Astrocyte of the hippocampus (primary cell): ENCODE results near the gene PPP1R37.
"Not testable (repeated sequence)": the region's sequence is repeated elsewhere in the genome, so short reads cannot be mapped to it uniquely, and the experiment has no call there.

ENCODE experiments used
- DNase-seq: peaks from one replicate; pipeline ENCODE4 v3.0.0; 2011; ENCODE audit warnings: low read depth, low spot score

PPP1R37 gene

DNA sequence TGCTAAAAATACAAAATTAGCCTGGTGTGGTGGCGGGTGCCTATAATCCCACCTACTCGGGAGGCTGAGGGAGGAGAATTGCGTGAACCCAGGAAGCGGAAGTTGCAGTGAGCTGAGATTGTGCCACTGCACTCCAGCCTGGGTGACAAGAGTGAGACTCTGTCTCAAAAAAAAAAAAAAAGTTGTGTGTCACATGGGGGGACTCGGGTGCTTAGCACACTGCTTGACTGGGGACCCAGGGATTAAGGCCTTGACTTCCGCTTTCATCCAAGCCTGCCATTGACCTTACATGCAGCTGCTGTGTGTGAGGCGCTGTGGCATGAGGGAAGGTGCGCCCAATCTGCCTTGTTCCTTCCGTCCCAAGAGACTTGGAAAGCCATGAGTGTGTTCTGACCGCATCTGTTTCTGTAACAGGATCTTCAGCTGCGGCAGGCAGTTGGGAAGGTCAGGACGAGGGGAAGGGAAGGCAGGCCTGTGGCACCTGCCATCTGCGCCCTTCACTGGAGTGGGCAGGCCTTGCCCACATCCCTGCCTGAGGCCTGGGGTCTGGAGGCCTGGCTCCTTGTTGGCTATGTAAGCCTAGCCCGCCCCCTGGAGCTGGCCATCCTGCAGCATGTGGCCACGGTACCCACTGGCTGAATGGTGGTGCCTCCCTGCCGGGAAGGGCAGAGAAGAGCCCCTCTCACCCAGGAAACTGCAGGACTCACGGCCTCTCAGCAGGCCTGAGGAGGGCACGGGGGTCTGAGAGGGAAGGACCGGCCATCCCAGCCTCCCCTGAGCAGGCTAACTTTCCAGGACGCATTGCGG, 23.0 kb downstream of the PPP1R37 start:
- no peak for DNase-seq

- peak; percentile 48 for DNase-seq
Observed at GRCh38 chr19:45117167-45117594, 24.2 kb downstream of the PPP1R37 start.

DNA sequence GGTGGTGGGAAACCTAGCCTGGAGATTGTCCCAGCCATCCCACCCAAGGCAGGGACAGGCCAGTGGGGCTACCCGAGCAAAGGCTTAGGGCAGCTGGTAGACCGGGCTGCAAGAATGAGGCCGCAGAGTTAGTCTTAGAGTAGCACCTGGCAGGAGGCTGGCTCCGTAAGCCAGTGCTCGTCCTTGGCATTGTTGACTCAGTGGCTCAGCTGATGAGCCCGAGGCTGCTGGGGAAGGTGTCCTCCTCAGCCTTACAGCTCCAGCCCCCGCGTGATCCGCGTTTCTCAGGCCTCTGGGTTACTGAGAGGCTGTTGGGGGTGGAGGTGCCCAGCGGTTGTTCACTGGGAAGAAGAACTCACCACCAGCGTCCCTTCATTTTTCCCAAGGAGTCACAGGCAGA, 24.7 kb downstream of the PPP1R37 start:
- no peak for DNase-seq

DNA sequence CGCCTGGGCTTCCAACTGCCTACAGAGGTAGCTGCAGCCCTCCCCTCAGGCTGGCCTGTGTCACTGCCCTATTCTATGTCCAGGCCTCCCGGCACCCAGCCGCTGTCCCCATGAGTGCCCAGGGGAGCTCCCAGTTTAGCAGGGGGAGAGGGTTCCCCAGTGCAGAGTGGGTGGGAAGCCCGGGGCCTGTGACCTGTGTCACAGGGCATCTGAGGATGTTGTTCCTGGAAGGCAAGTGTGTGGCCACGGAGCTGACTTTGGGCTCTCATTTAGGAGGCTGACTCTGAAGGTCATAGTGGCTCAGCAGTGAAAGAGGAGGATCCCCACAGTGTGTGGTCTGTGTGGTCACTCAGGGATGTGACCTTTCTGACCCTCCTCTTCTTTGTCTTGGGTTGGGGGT, 25.1 kb downstream of the PPP1R37 start:
- no peak for DNase-seq

DNA sequence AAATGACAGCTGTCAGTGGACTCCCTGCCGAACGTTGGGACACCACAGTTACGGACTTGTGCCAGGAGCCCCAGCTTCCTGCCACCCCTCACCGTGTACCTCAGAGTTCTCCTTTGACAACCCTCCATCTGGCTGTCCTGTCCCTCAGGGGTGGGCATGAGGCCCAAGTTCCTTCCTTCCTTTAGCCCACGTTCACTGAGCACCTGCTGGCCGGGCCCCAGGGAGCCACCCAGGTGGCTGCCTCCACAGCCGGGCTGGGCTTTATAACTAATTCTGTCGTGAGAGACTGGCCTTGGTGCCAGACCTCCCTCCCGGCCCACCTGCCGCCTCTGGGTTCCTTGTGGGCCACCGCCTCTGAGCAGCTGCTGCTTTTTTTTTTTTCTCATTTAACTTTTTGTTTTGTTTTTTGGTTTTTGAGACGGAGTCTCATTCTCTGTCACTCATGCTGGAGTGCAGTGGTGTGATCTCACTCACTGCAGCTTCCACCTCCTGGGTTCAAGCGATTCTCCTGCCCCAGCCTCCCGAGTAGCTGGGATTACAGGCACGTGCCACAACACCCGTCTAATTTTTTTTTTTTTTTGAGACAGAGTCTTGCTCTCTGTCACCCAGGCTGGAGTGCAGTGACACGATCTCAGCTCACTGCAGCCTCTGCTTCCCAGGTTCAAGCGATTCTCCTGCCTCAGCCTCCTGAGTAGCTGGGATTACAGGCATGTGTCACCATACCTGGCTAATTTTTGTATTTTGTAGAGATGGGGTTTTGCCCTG, 25.8 kb downstream of the PPP1R37 start:
- not testable (repeated sequence) for DNase-seq

DNA sequence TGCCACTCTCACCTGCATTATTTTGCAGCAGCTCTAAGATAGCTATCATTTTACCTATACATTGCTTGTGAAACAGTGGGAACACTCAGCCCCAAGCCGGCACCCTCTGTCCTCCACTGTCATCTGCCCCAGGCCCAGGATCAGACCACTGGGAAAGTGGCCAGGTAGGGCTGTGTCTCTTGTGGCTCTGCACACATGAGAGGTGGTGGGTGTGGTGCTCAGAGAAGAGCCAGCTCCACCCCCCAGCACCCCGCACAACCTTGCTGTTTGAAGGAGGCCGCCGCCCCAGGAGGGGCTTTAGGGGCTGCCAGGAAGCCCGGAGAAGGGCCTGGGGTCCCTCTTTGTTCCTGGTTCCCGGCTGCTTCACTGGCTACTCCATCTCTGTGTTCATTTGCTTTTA, 26.6 kb downstream of the PPP1R37 start:
- no peak for DNase-seq

DNA sequence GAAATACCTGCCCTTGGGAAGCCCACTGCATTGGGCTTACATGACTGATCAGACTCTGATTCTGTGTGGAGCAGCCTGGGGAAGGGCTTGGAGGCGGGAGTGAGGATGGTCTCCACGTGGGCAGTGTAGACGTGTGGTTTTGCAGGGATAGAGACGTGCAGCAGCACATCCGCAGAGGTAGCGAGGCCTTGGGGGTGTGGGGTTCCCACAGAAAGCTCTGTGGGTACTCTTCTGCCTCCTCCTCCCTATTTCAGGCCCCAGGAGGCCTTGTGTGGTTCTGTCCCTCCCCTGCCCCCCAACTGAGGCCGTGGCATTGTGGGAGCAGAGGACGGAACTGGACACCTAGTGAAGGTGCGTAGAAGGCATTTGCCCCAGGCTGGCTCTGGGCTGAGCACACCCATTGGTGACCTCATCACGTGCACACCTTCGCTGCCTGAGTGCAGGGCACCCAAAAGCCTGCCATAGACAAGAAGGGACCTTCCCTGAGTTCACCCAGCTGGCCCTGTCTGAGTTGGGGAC, 28.9 kb downstream of the PPP1R37 start:
- no peak for DNase-seq

GRCh38 chr19:45122832-45123231, 29.9 kb downstream of the PPP1R37 start:
- DNase-seq: no peak

- peak; percentile 23 for DNase-seq
Observed at GRCh38 chr19:45123440-45123850, 30.5 kb downstream of the PPP1R37 start.

- no peak for DNase-seq
Observed at GRCh38 chr19:45124021-45124420, 31.0 kb downstream of the PPP1R37 start.

DNA sequence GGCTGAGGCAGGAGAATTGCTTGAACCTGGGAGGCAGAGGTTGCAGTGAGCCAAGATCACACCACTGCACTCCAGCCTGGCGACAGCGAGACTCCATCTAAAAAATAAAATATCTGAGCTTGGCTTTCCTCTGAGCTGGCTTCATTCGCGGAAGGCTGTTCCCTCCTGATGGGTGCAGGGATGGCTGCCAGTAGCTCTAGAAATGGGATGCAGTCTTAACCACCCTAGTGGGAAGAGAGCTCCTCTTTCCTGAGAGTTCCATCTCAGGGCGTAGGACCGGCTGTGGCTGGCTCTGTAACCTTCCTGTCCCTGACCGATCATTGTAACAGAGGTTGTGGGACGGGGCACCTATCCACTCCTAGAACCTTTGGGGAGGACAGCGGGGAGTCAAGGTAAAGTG, 32.4 kb downstream of the PPP1R37 start:
- DNase-seq: no peak

GRCh38 chr19:45125975-45126493, 33.1 kb downstream of the PPP1R37 start:
- DNase-seq: peak; percentile 64

GRCh38 chr19:45126654-45127053, 33.7 kb downstream of the PPP1R37 start:
- no peak for DNase-seq

DNA sequence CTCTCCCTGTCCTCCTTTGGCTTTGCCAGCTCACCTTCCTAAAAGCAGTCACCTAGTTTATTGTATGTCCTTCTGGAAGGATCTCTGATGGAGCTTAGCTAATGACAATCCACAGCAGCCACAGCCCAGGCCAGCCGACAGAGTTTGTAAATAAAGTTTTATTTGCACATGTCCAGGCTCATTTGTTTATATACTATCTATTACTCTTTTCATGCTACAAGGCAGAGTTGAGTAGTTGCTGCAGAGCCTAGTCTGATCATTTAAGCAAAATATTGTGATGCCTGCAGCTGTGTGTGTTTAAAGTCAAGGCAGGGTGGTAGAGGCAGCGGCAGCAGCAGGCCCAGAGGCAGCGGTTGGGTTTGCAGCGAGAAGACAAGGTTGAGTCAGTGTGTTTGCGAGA, 35.2 kb downstream of the PPP1R37 start:
- no peak for DNase-seq

DNA sequence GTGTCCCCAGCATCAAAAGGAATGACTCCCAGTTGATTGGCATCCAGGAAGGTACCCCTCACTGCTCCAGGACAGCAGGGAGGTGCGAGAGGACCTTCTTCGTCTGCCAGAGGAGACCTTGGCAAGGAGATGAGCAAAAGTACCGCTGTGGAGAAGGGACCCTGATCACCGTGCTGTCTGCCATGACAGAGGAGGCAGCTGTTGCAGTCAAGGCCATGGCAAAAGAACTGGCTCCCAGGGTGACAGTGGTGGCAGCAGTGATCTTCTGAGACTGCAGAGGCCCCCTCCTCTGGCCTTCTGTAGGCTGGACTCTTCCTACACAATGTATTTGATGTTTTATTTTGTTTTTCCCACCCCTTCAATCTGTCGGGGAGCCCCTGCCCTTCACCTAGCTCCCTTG, 35.8 kb downstream of the PPP1R37 start:
- DNase-seq: no peak

GRCh38 chr19:45130236-45130635, 37.3 kb downstream of the PPP1R37 start:
- DNase-seq: no peak

- peak; percentile 48 for DNase-seq
Observed at GRCh38 chr19:45130888-45131615, 38.1 kb downstream of the PPP1R37 start.

- no peak for DNase-seq
Observed at GRCh38 chr19:45133661-45134060, 40.7 kb downstream of the PPP1R37 start.

- no peak for DNase-seq
Observed at GRCh38 chr19:45135176-45135885, 42.4 kb downstream of the PPP1R37 start.

DNA sequence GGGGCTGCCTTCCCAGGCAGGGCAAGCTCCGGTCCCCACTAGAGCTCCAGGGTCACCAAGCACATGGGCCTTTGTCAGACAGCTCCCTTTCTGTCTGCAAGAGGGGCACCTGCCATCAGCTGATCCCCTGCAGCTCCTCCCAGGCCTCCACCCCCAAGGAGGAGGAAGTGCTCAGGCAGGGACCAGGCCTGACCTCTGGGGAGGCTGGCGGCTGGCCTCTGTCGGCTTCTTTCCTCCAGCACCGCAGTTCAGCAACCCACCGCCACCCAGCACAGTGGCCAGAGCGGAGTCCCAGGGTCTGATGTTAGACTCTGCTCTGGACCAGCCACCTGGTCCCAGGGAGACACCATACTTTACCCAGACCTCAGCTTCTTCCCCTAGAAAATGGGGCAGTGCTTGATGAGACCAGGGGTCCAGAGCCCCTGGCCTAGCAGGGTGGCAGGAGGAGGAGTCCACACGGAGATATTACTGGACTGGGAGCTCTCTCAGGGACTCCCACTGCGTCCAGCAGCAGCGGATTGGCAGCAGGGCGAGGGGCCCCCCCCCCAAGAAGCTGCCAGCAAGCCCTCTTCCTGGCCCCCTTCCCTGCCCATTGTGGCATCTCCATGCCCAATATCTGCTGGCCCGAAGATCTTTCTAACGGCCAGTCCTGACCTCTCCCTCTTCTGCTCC, 43.7 kb downstream of the PPP1R37 start:
- DNase-seq: no peak
